Parathyroid adenoma (tissue), 2 donors: Measurements from ENCODE around the gene DYNLL2.

Source experiments
- H2AFZ ChIP-seq: fragments of 300-600 bp; sonication (generic); one replicate; pipeline ENCODE4 v1.7.0; 2017; ENCODE audit warnings: antibody characterized with exemption, mild to moderate bottlenecking
- H3K27ac ChIP-seq: fragments of 300-600 bp; sonication (generic); one replicate; pipeline ENCODE4 v1.7.0; 2017
- H3K27me3 ChIP-seq: fragments of 300-600 bp; sonication (generic); one replicate; pipeline ENCODE4 v1.7.0; 2017; ENCODE audit warnings: low read length; ENCODE audit not compliant: control insufficient read depth, insufficient read depth
- H3K36me3 ChIP-seq: fragments of 300-600 bp; sonication (generic); one replicate; pipeline ENCODE4 v1.7.0; 2017; ENCODE audit warnings: low read length; ENCODE audit not compliant: control insufficient read depth, insufficient read depth
- H3K4me1 ChIP-seq: fragments of 300-600 bp; sonication (generic); one replicate; pipeline ENCODE4 v1.7.0; 2017; ENCODE audit warnings: control low read depth
- H3K4me2 ChIP-seq: fragments of 300-600 bp; sonication (generic); one replicate; pipeline ENCODE4 v1.7.0; 2017; ENCODE audit warnings: low read length
- H3K4me3 ChIP-seq: fragments of 300-600 bp; sonication (generic); one replicate; pipeline ENCODE4 v1.7.0; 2017; ENCODE audit warnings: low read depth, low read length
- H3K79me2 ChIP-seq: fragments of 300-600 bp; sonication (generic); one replicate; pipeline ENCODE4 v1.7.0; 2017; ENCODE audit warnings: control low read depth
- H3K9ac ChIP-seq: fragments of 300-600 bp; sonication (generic); one replicate; pipeline ENCODE4 v1.7.0; 2017; ENCODE audit warnings: mild to moderate bottlenecking
- H3K9me3 ChIP-seq: fragments of 300-600 bp; sonication (generic); one replicate; pipeline ENCODE4 v1.7.0; 2017; ENCODE audit warnings: low read length; ENCODE audit not compliant: control insufficient read depth
- CTCF ChIP-seq: fragments of 300-600 bp; sonication (generic); IDR thresholded peaks from one replicate; pipeline ENCODE4 v1.7.0; 2017; ENCODE audit warnings: antibody characterized with exemption, mild to moderate bottlenecking
- donor health status: primary hyperparathyroidism.

The DYNLL2 gene

DNA sequence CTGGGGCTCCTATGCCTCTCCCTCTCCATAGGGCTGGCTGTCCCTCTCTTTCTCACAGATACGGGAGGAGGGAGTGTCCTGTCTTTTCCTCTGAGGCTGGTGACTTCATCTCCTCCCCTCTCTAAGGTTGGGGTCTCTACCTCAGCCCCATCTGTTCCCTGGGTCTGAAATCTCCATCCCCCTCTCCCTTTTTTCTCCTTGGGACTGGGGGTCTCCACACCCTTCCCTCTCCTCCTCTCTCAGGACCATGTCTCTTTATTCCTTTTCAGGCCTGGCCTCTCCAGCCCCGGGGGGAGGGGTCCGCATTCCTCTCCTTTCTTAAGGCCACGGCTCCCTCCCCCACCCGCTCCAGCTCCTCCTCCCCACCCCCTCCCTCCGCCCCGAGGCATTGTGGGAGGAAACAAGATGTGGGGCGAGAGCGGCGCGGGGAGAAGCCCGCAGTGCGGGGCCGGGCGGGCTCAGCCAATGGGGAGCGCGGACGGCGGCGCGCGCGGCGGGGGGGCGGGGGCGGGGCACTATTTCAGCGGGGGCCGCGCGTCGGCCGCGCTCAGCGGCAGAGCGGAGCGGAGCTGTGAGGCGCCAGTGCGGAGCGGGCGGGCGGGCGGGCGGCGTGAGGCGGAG lies at the start of gene DYNLL2:
TSS of gene DYNLL2 (plus strand) at position 550 of the 621 bp plus-strand sequence. CDS start 3,672 bp downstream, outside the sequence.
- H3K79me2 ChIP-seq: peaks cover 40% of the 10 kb centered on the region
- H3K4me2 ChIP-seq: peak within 1 kb of the TSS; percentile 77
- H3K9me3 ChIP-seq: no peaks in the 10 kb centered on the region
- H2AFZ ChIP-seq: peak within 1 kb of the TSS; percentile 91
- H3K4me1 ChIP-seq: peaks cover 22% of the 10 kb centered on the region
- no peaks in the 10 kb centered on the region for H3K36me3 ChIP-seq
- H3K9ac ChIP-seq: peak within 1 kb of the TSS; percentile 85
- H3K4me3 ChIP-seq: peak within 1 kb of the TSS; percentile 85
- H3K27ac ChIP-seq: peak within 1 kb of the TSS; percentile 93
- H3K27me3 ChIP-seq: no peaks in the 10 kb centered on the region
- no peak for TF ChIP-seq CTCF

DNA sequence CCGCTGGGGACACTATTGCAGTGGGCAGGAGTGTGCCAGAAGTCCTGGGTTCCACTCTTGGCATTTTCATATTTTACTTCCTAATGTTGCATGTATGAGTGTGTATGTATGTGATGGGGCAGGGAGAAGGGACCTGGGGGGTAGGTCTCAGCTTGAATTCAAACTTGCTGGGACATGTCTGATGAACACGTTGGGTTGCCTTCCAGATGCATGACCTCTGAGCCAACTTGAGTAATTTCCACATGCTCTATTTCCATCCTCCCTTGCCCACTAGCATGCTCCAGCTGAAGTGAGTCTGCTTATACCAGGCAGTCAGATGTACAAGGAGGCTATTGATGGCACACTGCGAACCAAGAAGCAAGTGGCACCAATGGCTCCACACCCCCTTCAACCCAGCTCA lies 43.2 kb upstream of the DYNLL2 start:
- Histone ChIP-seq H3K27me3 (no peaks in the 10 kb centered on the region), H3K9ac (no peak overlapping the region), H2AFZ (no peak overlapping the region), H3K79me2 (no peaks in the 10 kb centered on the region), H3K27ac (no peak overlapping the region), H3K4me2 (no peak overlapping the region), H3K36me3 (no peaks in the 10 kb centered on the region), H3K9me3 (no peaks in the 10 kb centered on the region), H3K4me3 (no peak overlapping the region), H3K4me1 (no peaks in the 10 kb centered on the region)
- no peak for TF ChIP-seq CTCF

DNA sequence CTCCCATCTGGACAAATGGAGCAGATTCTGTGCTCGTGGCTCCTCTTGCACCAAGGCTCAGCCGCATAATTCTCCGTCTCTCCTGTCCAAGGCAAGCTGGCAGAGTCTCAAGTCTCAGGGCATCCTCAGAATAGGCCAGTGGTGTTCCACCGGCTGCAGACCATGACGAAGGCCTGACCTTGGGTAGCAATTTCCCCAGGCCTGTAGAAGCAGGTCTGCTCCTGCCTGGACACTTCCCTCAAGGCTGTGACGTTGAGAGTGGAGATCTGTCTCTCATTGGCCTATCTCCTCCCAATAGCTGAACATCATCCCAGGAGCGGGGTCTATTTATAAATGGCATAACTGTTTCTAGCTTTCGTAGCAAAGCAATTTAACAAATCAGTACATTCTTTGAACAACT lies 42.8 kb upstream of the DYNLL2 start:
- no peak overlapping the region for H3K27ac ChIP-seq
- H3K4me2 ChIP-seq: no peak overlapping the region
- TF ChIP-seq CTCF: no peak
- H3K79me2 ChIP-seq: no peaks in the 10 kb centered on the region
- H3K9ac ChIP-seq: no peak overlapping the region
- no peak overlapping the region for H2AFZ ChIP-seq
- H3K27me3 ChIP-seq: no peaks in the 10 kb centered on the region
- no peaks in the 10 kb centered on the region for H3K4me1 ChIP-seq
- no peaks in the 10 kb centered on the region for H3K36me3 ChIP-seq
- no peaks in the 10 kb centered on the region for H3K9me3 ChIP-seq
- H3K4me3 ChIP-seq: no peak overlapping the region

- TF ChIP-seq CTCF: no peak
- no peaks in the 10 kb centered on the region for H3K79me2 ChIP-seq
- no peaks in the 10 kb centered on the region for H3K27me3 ChIP-seq
- H3K9ac ChIP-seq: no peak overlapping the region
- no peak overlapping the region for H3K4me3 ChIP-seq
- H3K9me3 ChIP-seq: no peaks in the 10 kb centered on the region
- H3K27ac ChIP-seq: no peak overlapping the region
- no peaks in the 10 kb centered on the region for H3K36me3 ChIP-seq
- H3K4me1 ChIP-seq: no peaks in the 10 kb centered on the region
- H2AFZ ChIP-seq: no peak overlapping the region
- H3K4me2 ChIP-seq: no peak overlapping the region
These were observed 42.1 kb upstream of the DYNLL2 start for GRCh38 chr17:58041161-58041560.
